NCI-H748 (cell line): Measurements from ENCODE around the gene TP73.

ENCODE experiments used
- DNase-seq: peaks from one replicate; lab custom pipeline; 2025; ENCODE audit not compliant: unreplicated experiment; lab: John Stamatoyannopoulos, UW

Gene TP73

GRCh38 chr1:3670823-3671265 is 18.5 kb downstream of the TP73 start:
- DNase-seq: no peak

- DNase-seq: no peak
Observed at GRCh38 chr1:3671371-3672180, 19.3 kb downstream of the TP73 start.

- DNase-seq: no peak
Observed at GRCh38 chr1:3672231-3672970, 20.1 kb downstream of the TP73 start.

GRCh38 chr1:3672971-3673361 is 20.6 kb downstream of the TP73 start:
- DNase-seq: no peak

GRCh38 chr1:3673381-3674099 is 21.2 kb downstream of the TP73 start:
- DNase-seq: no peak

- peak; percentile 20 for DNase-seq
Observed at GRCh38 chr1:3674100-3675094, 22.1 kb downstream of the TP73 start.

- DNase-seq: no peak
Observed at GRCh38 chr1:3675436-3675835, 23.1 kb downstream of the TP73 start.

- DNase-seq: no peak
Observed at GRCh38 chr1:3676581-3677470, 24.5 kb downstream of the TP73 start.

GRCh38 chr1:3677484-3677883 is 25.2 kb downstream of the TP73 start:
- no peak for DNase-seq

- no peak for DNase-seq
Observed at GRCh38 chr1:3678361-3679097, 26.2 kb downstream of the TP73 start.

GRCh38 chr1:3679098-3679555 is 26.8 kb downstream of the TP73 start:
- DNase-seq: no peak

- DNase-seq: no peak
Observed at GRCh38 chr1:3679799-3680453, 27.6 kb downstream of the TP73 start.

GRCh38 chr1:3680488-3681230 is 28.3 kb downstream of the TP73 start:
- peak; percentile 24 for DNase-seq

GRCh38 chr1:3681231-3681897 is 29.0 kb downstream of the TP73 start:
- DNase-seq: no peak

- no peak for DNase-seq
Observed at GRCh38 chr1:3681898-3682806, 29.8 kb downstream of the TP73 start.

- no peak for DNase-seq
Observed at GRCh38 chr1:3683197-3683596, 30.9 kb downstream of the TP73 start.
